Nephron (organoid): ENCODE data around the gene ARHGAP22.

Experiments used
- H3K27ac Mint-ChIP-seq, 3 experiments: 2 replicates each; pipeline ENCODE4 v1.8.0; 2020; ENCODE audit warnings: mixed read lengths in 3 of 3, mild to moderate bottlenecking in 2 of 3, moderate library complexity in 1 of 3
- H3K27me3 Mint-ChIP-seq: 2 replicates; pipeline ENCODE4 v1.8.0; 2021; ENCODE audit warnings: low read depth, mild to moderate bottlenecking, moderate library complexity, mixed read lengths
- H3K36me3 Mint-ChIP-seq: 2 replicates; pipeline ENCODE4 v1.8.0; 2020; ENCODE audit warnings: low read depth, mixed read lengths
- H3K4me1 Mint-ChIP-seq: 2 replicates; pipeline ENCODE4 v1.8.0; 2020; ENCODE audit warnings: mixed read lengths
- H3K4me3 Mint-ChIP-seq, 3 experiments: 2 replicates each; pipeline ENCODE4 v1.8.0; 2020; ENCODE audit warnings: mild to moderate bottlenecking in 3 of 3, mixed read lengths in 3 of 3, moderate library complexity in 2 of 3
- H3K9me3 Mint-ChIP-seq: 2 replicates; pipeline ENCODE4 v1.8.0; 2020; ENCODE audit warnings: mixed read lengths
- TF ChIP-seq, protein P1 (sequence below), 3 experiments: fragments of 200-600 bp; sonication (generic); IDR thresholded peaks; one replicate each; pipeline ENCODE4 v1.5.0; 2021; ENCODE audit warnings: antibody characterized with exemption in 3 of 3; ENCODE audit not compliant: unreplicated experiment in 3 of 3

The ARHGAP22 gene

DNA sequence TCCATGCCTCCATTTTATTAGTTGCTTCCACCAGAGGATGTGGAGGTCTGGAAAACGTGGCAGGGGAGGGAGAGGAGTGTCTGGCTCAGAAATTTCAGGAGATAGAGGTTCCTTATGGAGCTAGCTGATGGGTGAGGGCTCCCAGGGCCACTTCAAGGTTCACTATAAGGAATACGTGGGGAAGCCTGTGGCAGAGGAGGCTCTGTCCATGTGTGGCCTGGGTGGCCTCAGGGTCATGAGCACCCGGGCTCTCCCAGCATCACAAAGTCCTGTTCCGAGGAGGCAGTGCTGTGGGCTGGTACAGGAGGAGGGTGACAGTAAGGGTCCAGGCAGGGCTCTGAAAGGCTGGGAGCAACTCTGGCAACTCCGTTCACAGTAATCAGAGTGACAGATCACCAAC, 24.6 kb downstream of the ARHGAP22 start:
- Mint-ChIP-seq H3K4me1 (peaks cover 18% of the 10 kb centered on the region), H3K4me3 (no peak overlapping the region), H3K27ac (no peak overlapping the region), H3K36me3 (peaks cover 2% of the 10 kb centered on the region), H3K27me3 (peaks cover 4% of the 10 kb centered on the region), H3K9me3 (peaks cover 3% of the 10 kb centered on the region)
- TF ChIP-seq, protein P1, sequence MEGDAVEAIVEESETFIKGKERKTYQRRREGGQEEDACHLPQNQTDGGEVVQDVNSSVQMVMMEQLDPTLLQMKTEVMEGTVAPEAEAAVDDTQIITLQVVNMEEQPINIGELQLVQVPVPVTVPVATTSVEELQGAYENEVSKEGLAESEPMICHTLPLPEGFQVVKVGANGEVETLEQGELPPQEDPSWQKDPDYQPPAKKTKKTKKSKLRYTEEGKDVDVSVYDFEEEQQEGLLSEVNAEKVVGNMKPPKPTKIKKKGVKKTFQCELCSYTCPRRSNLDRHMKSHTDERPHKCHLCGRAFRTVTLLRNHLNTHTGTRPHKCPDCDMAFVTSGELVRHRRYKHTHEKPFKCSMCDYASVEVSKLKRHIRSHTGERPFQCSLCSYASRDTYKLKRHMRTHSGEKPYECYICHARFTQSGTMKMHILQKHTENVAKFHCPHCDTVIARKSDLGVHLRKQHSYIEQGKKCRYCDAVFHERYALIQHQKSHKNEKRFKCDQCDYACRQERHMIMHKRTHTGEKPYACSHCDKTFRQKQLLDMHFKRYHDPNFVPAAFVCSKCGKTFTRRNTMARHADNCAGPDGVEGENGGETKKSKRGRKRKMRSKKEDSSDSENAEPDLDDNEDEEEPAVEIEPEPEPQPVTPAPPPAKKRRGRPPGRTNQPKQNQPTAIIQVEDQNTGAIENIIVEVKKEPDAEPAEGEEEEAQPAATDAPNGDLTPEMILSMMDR (IDR thresholded peaks at IDR 0.05; ENCODE audit: unreplicated experiment in 3 of 3), result no peak

DNA sequence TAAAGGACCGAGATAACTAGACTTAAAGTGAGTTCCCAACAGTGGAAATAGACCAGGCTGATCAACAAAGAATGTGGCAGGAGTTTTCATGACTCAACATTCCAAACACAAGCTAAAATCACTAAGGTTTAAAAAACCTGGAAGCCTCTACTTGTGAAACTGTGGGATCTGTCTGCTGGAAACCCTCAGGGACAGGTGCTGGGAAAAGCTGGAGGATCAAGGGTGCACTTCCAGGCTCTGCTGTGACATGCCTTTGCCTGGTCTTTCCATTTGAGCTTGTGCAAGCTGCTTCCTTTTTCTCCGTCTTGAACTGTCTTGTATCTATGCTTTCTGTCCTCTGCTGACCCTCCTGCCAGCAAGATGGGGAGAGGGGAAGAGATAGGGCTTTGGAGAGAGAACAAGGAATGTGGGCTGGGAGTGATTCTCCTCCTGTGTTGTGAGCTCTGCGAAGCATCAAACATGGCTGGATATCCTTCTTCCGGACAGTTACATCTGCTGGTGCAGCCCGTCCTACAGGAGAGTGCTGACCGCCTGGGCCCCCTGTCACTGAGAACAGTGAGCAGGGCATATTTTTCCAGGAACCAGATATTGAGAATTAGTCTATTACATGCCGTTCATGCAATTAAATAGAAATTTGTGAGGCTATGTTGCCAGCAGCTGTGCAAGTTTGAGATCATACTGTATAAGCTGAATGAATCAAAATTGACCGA, 25.5 kb downstream of the ARHGAP22 start:
- TF ChIP-seq, protein P1 (IDR thresholded peaks at IDR 0.05; ENCODE audit: unreplicated experiment in 3 of 3), result no peak
- Mint-ChIP-seq H3K36me3 (no peaks in the 10 kb centered on the region), H3K4me3 (no peak overlapping the region), H3K27ac (no peak overlapping the region), H3K9me3 (no peaks in the 10 kb centered on the region), H3K27me3 (peaks cover 4% of the 10 kb centered on the region), H3K4me1 (peaks cover 18% of the 10 kb centered on the region)

DNA sequence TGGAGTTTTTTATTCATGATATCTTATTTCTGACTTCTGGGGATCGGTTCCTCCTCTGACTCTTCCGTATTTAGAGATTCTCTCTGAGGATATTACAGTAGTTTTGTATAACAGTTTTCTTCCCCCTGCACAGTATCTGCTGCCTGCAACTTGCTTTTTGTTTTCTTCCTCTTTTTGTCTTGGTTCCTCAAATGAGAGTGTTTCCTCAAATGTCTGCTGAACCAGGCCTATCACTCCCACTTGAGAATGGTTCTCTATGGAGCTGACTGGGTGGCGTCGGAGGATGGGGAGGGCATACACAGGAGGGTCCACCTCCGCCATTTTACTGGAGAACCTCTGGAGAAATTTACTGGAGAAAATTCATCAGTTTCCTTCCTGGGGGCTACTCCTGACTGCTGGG, 27.7 kb downstream of the ARHGAP22 start:
- no peaks in the 10 kb centered on the region for H3K9me3 Mint-ChIP-seq
- no peak overlapping the region for H3K4me3 Mint-ChIP-seq

DNA sequence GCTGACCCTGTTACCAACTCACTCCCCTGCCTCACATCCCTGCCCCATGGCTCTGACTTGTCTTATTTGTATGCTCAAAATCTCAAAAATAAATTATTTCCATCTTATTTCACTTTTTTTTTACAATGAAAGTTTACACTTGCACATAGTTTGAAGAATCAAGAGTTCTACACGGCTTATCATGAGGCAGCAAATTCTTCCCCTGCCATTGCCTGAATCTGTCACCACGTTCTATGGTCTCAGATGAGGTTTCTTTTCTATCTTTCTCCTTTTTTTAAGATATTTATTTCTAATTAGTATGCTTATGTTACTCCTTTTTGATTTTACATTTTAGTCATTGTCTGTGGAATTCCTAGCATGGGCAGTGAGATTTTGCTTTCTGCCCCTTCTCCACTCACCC, 28.4 kb downstream of the ARHGAP22 start:
- TF ChIP-seq, protein P1 (IDR thresholded peaks at IDR 0.05; ENCODE audit: unreplicated experiment in 3 of 3), result no peak
- peaks cover 2% of the 10 kb centered on the region for H3K27me3 Mint-ChIP-seq
- H3K4me3 Mint-ChIP-seq, result no peak overlapping the region
- H3K36me3 Mint-ChIP-seq, result no peaks in the 10 kb centered on the region
- no peak overlapping the region for H3K27ac Mint-ChIP-seq
- peaks cover 18% of the 10 kb centered on the region for H3K4me1 Mint-ChIP-seq
- H3K9me3 Mint-ChIP-seq, result no peaks in the 10 kb centered on the region

More for the DNA sequence above, 27.7 kb downstream of the ARHGAP22 start:
- Mint-ChIP-seq H3K27ac (no peak overlapping the region), H3K36me3 (no peaks in the 10 kb centered on the region), H3K4me1 (peaks cover 18% of the 10 kb centered on the region), H3K27me3 (no peaks in the 10 kb centered on the region)
- TF ChIP-seq, protein P1 (IDR thresholded peaks at IDR 0.05; ENCODE audit: unreplicated experiment in 3 of 3), result no peak

DNA sequence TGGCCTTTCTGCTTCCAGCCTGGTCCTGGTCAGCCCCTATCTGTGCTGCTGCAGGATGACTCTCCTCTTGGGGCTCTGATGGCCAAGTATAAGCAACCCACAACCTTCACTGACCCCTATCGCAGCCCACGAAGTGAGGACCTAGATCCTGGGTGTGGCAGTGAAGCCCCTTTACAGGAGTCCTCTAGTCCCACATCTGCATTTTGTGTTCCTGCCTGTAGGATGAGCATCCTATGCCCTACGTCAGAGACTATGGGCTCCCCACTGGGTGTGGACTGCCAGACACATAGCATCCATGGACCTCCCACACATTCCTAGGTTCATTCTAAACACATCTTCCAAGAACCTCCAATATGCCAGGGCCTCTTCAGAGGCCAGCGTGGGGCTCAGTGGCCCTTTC, 29.0 kb downstream of the ARHGAP22 start:
- H3K4me3 Mint-ChIP-seq, result no peak overlapping the region
- H3K4me1 Mint-ChIP-seq, result peaks cover 18% of the 10 kb centered on the region
- no peaks in the 10 kb centered on the region for H3K36me3 Mint-ChIP-seq
- H3K9me3 Mint-ChIP-seq, result no peaks in the 10 kb centered on the region
- TF ChIP-seq, protein P1 (IDR thresholded peaks at IDR 0.05; ENCODE audit: unreplicated experiment in 3 of 3), result no peak
- H3K27ac Mint-ChIP-seq, result no peak overlapping the region
- peaks cover 4% of the 10 kb centered on the region for H3K27me3 Mint-ChIP-seq

DNA sequence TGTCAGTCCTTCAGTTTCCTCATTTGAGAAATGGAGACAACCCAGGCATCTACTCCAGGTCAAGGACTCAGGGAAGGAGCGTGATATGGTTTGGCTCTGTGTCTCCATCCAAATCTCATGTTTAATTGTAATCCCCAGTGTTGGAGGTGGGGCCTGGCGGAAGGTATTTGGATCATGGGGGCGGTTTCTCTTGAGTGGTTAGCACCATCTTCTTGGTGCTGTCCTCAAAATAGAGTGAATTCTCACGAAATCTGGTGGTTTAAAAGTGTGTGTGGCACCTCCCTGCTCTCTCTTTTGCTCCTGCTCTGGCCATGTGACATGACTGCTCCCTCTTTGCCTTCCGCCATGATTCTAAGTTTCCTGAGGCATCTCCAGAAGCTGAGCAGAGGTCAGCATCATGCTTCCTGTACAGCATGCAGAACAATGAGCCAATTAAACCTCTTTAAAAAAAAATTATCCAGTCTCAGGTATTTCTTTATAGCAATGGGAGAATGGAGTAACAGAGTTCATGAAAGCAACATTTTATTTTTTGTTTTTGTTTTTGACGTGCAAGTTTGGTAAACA, 30.0 kb downstream of the ARHGAP22 start:
- no peak overlapping the region for H3K27ac Mint-ChIP-seq
- H3K36me3 Mint-ChIP-seq, result no peaks in the 10 kb centered on the region
- no peaks in the 10 kb centered on the region for H3K9me3 Mint-ChIP-seq
- no peak overlapping the region for H3K4me3 Mint-ChIP-seq
- peaks cover 18% of the 10 kb centered on the region for H3K4me1 Mint-ChIP-seq
- peaks cover 4% of the 10 kb centered on the region for H3K27me3 Mint-ChIP-seq
- TF ChIP-seq, protein P1 (IDR thresholded peaks at IDR 0.05; ENCODE audit: unreplicated experiment in 3 of 3), result no peak
